ENCODE measurements around the gene CST7. TPM values are rescaled to one million over a fixed set of nuclear protein-coding genes. Genes with fewer than 3 reads are reported as not detected.
"Not testable (repeated sequence)": the region's sequence is repeated elsewhere in the genome, so short reads cannot be mapped to it uniquely, and the experiment has no call there.

Gene CST7
- polyA plus RNA-seq, 2 of the 4 experiments (the other 2 are of a cell fraction) = not detected

- Histone ChIP-seq H3K9me3 (peaks cover 5% of the 10 kb centered on the region; the same call in 1 of the 3 replicates), H3K4me1 (no peaks in the 10 kb centered on the region), H3K4me2 (no peak overlapping the region), H3K27ac (no peak overlapping the region), H3K4me3 (no peak overlapping the region)
- ChIA-PET CTCF (interaction anchor here (0.9 to 1.7 kb wide), 3 partner anchors 10 to 13 kb away, joined by 3 read pairs; no protein-coding TSS in a partner anchor), POLR2A (no interaction called here)
- ATAC-seq (no peak), DNase-seq (ENCODE audit: low read depth in 1 of 2, low spot score in 1 of 2) (no peak), FAIRE-seq (no peak)
- WGBS (ENCODE audit: missing lambda C conversion rate) = 65% methylated on average over 4 of the region's 4 CpGs
- TF ChIP-seq RNF2 (IDR thresholded peaks at IDR 0.05; ENCODE audit: borderline replicate concordance, low read depth) = no peak
- TF ChIP-seq ZNF302 (CRISPR knock-in tag; IDR thresholded peaks at IDR 0.05) = no peak
- TF ChIP-seq FOSB (CRISPR knock-in tag; IDR thresholded peaks at IDR 0.05) = no peak
- no peak for TF ChIP-seq NFE2L2 (conservative IDR thresholded peaks at IDR 0.05; ENCODE audit: low read length)
- no peak for TF ChIP-seq RFX5 (IDR thresholded peaks at IDR 0.05)
- no peak for TF ChIP-seq RCOR1 (IDR thresholded peaks at IDR 0.05; ENCODE audit: low read depth, low read length)
- no peak for TF ChIP-seq HMGXB4 (CRISPR knock-in tag; IDR thresholded peaks at IDR 0.05; ENCODE audit: borderline replicate concordance)
- no peak for TF ChIP-seq USF2 (IDR thresholded peaks at IDR 0.05)
- no peak for TF ChIP-seq TFCP2L1 (CRISPR knock-in tag; IDR thresholded peaks at IDR 0.05)
These were observed 5.9 kb upstream of the CST7 start for GRCh38 chr20:24943196-24943595.

- WGBS (ENCODE audit: missing lambda C conversion rate) = 2% methylated on average over 3 of the region's 3 CpGs
- ATAC-seq (no peak), FAIRE-seq (no peak), DNase-seq (ENCODE audit: low read depth in 1 of 2, low spot score in 1 of 2) (no peak)
- H3K27ac ChIP-seq = no peak overlapping the region
- no peak overlapping the region for H3K4me2 ChIP-seq
- TF ChIP-seq POLR2A (IDR thresholded peaks at IDR 0.05; ENCODE audit: low read length) (no peak), RARB (CRISPR knock-in tag; IDR thresholded peaks at IDR 0.05) (no peak), HMGXB4 (CRISPR knock-in tag; IDR thresholded peaks at IDR 0.05; ENCODE audit: borderline replicate concordance) (no peak), EP300 (IDR thresholded peaks at IDR 0.05) (no peak), BHLHE40 (IDR thresholded peaks at IDR 0.05; ENCODE audit: low read depth, low read length) (no peak), HOXA7 (CRISPR knock-in tag; IDR thresholded peaks at IDR 0.05) (no peak), E2F6 (IDR thresholded peaks at IDR 0.05; ENCODE audit: borderline replicate concordance, low read depth) (no peak), FOXS1 (CRISPR knock-in tag; IDR thresholded peaks at IDR 0.05) (no peak), RAD21 (conservative IDR thresholded peaks at IDR 0.05 in 1 of 2, IDR thresholded peaks at IDR 0.05 in 1 of 2) (no peak), HOXB13 (CRISPR knock-in tag; IDR thresholded peaks at IDR 0.05; ENCODE audit: low read depth) (no peak), KDM5A (IDR thresholded peaks at IDR 0.05) (no peak), ZNF302 (CRISPR knock-in tag; IDR thresholded peaks at IDR 0.05) (no peak), FOSL2 (IDR thresholded peaks at IDR 0.05) (no peak), FOSL2 (CRISPR knock-in tag; IDR thresholded peaks at IDR 0.05) (no peak), KDM1A (IDR thresholded peaks at IDR 0.05; ENCODE audit: low read depth) (no peak), EHF (CRISPR knock-in tag; IDR thresholded peaks at IDR 0.05) (no peak), MAZ (IDR thresholded peaks at IDR 0.05; ENCODE audit: borderline replicate concordance, low read depth, low read length) (no peak), HES2 (IDR thresholded peaks at IDR 0.05) (no peak), RNF2 (IDR thresholded peaks at IDR 0.05; ENCODE audit: borderline replicate concordance, low read depth) (no peak), HOXB5 (CRISPR knock-in tag; IDR thresholded peaks at IDR 0.05) (no peak), MAX (IDR thresholded peaks at IDR 0.05) (no peak)
- H3K9me3 ChIP-seq = peaks cover 5% of the 10 kb centered on the region; the same call in 1 of the 3 replicates
- H3K4me1 ChIP-seq = no peaks in the 10 kb centered on the region
- ChIA-PET CTCF (interaction anchor here (1.7 kb wide), 1 partner anchor 13 kb away, joined by 3 read pairs; no protein-coding TSS in a partner anchor), POLR2A (no interaction called here)
- H3K4me3 ChIP-seq = no peak overlapping the region
These were observed 5.3 kb upstream of the CST7 start for GRCh38 chr20:24943731-24944130.

GRCh38 chr20:24946376-24946775, 2.7 kb upstream of the CST7 start:
- H3K9me3 ChIP-seq; DNase-seq (ENCODE audit: low read depth in 1 of 2, low spot score in 1 of 2); ATAC-seq; CTCF ChIA-PET; H3K27ac ChIP-seq; H3K4me1 ChIP-seq; FAIRE-seq; POLR2A ChIA-PET; H3K4me2 ChIP-seq; H3K4me3 ChIP-seq: not testable (repeated sequence)
- 5% methylated on average over 1 of the region's 1 CpG for WGBS (ENCODE audit: missing lambda C conversion rate)

GRCh38 chr20:24948396-24948938, 602 bp upstream of the CST7 start:
- CTCF ChIA-PET; H3K4me1 ChIP-seq; H3K9me3 ChIP-seq; FAIRE-seq; H3K27ac ChIP-seq; DNase-seq (ENCODE audit: low read depth in 1 of 2, low spot score in 1 of 2); ATAC-seq; POLR2A ChIA-PET; H3K4me3 ChIP-seq; H3K4me2 ChIP-seq: not testable (repeated sequence)
- 14% methylated on average over 4 of the region's 4 CpGs for WGBS (ENCODE audit: missing lambda C conversion rate)
